B cell (primary cell): ENCODE results near the gene OR13G1.

ENCODE experiments used
- CTCF ChIP-seq: fragments of 200-600 bp; IDR thresholded peaks from one replicate; pipeline ENCODE4 v1.8.0; 2022; ENCODE audit warnings: antibody characterized with exemption, mild to moderate bottlenecking
- EZH2 ChIP-seq: IDR thresholded peaks from 2 replicates; pipeline ENCODE4 v1.6.1; 2012; ENCODE audit warnings: borderline replicate concordance, low read depth, mild to moderate bottlenecking, moderate library complexity, low read length; ENCODE audit not compliant: insufficient read depth, poor library complexity, severe bottlenecking

GRCh38 chr1:247716546-247716945 is 37.0 kb upstream of the OR13G1 start, which contains the start of gene OR6F1:
- no peak for TF ChIP-seq CTCF
- TF ChIP-seq EZH2, result no peak
